22Rv1 (cell line): ENCODE measurements around the gene LRRC3.

ENCODE experiments used
- H3K27ac ChIP-seq: fragments of 450-650 bp; 2 replicates; pipeline ENCODE4 v1.5.1; 2017
- CTCF ChIP-seq: fragments of 450-650 bp; IDR thresholded peaks from 2 replicates; pipeline ENCODE4 v1.5.1; 2017; ENCODE audit warnings: mild to moderate bottlenecking
- ZFX ChIP-seq: fragments of 450-650 bp; IDR thresholded peaks from 2 replicates; pipeline ENCODE4 v1.6.1; 2017; ENCODE audit warnings: antibody characterized with exemption, borderline replicate concordance

The LRRC3 gene

GRCh38 chr21:44456915-44457736 lies 1.8 kb downstream of the LRRC3 start:
- no peak overlapping the region for H3K27ac ChIP-seq
- TF ChIP-seq CTCF (no peak), ZFX (no peak)

GRCh38 chr21:44458971-44459711 lies 3.8 kb downstream of the LRRC3 start:
- H3K27ac ChIP-seq: no peak overlapping the region
- no peak for TF ChIP-seq ZFX
- TF ChIP-seq CTCF: no peak

- no peak for TF ChIP-seq ZFX
- TF ChIP-seq CTCF: no peak
- no peak overlapping the region for H3K27ac ChIP-seq
Observed at GRCh38 chr21:44459712-44460440, 4.6 kb downstream of the LRRC3 start.

- H3K27ac ChIP-seq: no peak overlapping the region
- TF ChIP-seq CTCF (no peak), ZFX (no peak)
Observed at GRCh38 chr21:44460441-44460755, 5.1 kb downstream of the LRRC3 start.

GRCh38 chr21:44461005-44461404 lies 5.7 kb downstream of the LRRC3 start:
- TF ChIP-seq ZFX (no peak), CTCF (no peak)
- no peak overlapping the region for H3K27ac ChIP-seq

GRCh38 chr21:44461464-44462001 lies 6.2 kb downstream of the LRRC3 start:
- 0 out of 2 replicates have a peak, but pooled peaks have one; percentile 8 for TF ChIP-seq CTCF
- no peak for TF ChIP-seq ZFX
- no peak overlapping the region for H3K27ac ChIP-seq
